ENCODE measurements around the gene SP140.

GRCh38 chr2:230256733-230257332, 31.3 kb downstream of the SP140 start:
- TF ChIP-seq EZH2phosphoT487 (IDR thresholded peaks at IDR 0.05; ENCODE audit: insufficient read depth, low read depth) (no peak), EZH2 (IDR thresholded peaks at IDR 0.05; ENCODE audit: insufficient read depth, poor library complexity, severe bottlenecking) (no peak)

Measured in GM23248 (cell line).